DMS153 treated with DMSO at 0.1 percent for 48 hours (cell line): ENCODE results near the gene VAV2.

Experiments
- DNase-seq: peaks from one replicate; lab custom pipeline; 2025; ENCODE audit not compliant: unreplicated experiment; lab: John Stamatoyannopoulos, UW

The VAV2 gene

DNA sequence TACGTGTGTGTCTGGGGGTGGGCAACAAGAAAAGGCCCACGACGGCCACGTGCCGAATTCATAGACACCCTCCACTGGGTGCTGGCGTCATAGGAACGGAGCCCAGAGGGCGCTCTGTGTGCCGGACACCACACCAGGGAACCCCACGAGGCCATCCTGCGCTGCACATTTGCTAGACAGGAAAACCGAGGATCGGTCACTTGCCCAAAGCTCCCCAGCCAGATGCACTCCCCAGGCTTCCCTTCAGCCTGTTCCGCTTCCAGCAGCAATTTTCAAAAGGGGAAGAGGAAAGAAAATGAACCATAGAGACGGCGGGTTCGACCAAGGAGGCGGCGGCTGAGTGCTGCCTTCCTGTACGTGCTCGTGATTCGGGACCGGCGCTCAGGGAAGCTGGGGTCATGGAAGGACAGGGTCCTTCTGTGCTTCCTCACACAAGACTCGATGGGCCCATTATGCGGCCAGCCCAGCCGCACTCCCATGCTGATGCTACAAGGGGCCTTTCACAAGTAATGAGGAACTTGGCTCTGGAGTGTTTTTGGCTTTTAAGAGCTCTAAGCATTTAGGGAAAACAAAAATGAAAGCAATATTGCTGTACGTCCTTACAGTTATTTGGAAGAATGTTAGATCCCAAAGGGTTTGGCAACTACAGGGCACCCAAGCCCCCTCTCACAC, 129.4 kb downstream of the VAV2 start:
- no peak for DNase-seq

DNA sequence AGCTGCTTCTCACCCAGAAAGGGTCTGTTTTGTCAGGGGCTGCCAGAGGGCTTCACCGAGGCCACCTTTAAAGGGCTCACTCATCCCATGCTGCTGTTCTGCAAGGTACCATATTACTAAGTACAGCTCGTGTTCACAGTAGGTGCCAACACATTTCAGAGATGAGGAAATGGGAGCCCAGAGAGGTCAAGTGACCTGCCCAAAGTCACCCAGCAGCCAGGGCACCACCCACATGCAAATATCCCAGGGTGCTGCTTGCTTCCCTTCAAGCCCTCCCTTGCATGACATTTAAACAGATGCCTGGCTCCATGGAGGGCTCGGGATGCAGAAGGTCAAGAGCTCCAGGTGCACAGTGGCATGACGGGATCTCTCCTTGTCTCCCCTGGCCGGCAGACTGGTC, 130.4 kb downstream of the VAV2 start:
- no peak for DNase-seq

DNA sequence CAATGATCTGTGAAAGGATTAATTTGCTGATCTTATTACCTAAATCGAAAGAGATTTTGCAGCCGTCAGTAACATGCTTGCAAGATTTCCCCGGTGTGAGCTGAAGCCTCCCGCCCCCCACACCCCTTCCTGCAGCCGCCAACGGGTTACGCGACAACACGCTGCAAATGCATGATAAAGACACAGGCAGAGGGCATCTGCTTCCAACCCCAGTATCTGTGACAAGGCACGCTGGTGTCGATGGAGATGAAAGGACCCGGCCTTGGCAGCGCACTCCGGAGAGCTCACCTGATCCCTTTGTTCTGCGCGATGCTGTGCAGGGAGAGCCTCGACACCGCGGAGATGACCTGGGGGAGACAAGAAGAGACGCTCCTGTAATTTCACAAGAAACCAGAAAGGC, 131.0 kb downstream of the VAV2 start:
- DNase-seq, result no peak

DNA sequence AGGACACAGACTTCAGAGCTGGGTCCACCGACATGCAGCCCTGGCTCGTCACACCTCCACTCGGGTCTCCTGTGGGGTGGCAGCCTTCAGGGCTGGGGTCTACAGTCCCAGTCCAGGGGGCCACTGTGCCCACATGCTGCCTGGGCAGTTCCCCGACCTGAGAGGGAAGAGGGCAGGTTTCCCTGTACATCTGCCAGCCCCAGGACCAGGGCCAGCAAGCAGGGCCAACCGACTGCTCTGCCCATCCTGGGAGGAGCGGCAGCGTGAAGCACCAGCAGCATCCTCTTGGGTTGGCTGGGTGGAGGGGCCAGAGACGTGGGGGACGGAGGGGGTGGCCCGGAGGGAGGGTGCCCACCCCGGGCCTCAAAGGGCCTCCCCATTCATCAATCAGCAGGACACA, 133.4 kb downstream of the VAV2 start:
- DNase-seq, result no peak

DNA sequence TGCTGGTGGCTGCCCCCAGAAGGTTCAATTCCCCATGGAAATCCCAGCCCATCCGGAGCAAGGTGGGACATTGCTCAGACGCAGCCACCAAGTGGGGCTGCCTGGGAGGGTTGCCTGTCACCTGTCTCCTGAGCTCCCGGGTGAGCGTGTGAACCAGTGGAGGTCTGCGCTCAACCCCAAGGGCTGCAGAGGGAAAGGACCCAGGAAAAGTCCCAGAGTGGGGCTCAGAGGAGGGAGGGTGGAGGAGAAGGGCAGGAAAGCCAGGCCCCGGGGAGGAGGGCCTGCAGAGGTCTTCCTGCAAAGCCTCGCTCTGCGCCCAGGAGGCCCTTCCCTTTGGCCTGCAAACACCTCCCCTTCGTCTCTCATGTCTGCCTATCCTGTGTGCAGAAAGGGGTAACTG, 134.5 kb downstream of the VAV2 start:
- no peak for DNase-seq

DNA sequence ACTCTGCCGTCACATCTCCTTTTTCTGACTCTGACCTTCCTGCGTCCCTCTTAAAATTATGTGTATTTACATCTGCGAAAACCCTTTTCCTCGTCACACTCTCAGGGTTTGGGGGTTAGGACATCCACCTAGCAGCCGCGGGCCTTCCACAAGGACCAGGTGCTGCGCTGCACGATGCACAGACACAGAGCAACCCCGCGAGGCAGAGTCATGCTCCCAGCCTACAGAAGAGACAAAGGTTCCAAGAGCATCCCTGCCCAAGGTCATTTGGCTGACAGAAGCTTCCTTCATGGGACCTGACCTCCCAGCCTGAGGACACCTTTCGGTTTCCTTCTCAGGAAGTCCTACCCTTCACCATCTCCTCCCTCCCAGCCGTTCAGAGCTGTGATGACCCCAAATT, 135.3 kb downstream of the VAV2 start:
- no peak for DNase-seq

DNA sequence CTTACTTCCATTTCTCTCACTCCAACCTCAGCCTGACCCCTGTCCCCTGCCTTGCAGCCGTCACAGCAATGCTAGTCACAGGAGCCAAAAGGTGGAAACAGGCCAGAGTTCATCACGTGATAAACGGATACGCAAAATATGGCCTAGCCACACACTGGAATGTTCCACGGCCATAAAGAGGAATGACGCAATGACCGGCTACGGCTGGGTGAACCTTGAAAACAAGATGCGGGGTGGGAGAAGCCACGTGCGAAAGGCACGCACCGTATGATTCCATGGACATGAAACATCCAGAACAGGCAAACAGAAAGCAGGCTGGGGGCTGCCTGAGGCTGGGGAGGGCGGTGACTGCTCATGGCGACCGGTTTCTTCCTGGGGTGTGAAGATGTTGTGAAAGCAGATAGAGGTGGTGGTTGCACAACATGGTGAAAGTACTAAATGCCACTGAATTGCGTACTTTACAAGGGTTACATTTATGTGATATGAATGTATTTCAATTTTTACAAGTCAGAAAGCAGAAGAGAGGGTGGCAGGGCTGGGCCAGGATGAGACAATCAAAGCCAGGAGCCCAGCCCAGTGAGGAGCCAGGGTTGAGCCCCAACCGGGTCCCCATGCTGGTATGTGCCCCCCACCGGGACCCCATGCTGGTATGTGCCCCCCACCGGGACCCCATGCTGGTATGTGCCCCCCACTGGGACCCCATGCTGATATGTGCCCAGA, 136.2 kb downstream of the VAV2 start:
- DNase-seq, result no peak

DNA sequence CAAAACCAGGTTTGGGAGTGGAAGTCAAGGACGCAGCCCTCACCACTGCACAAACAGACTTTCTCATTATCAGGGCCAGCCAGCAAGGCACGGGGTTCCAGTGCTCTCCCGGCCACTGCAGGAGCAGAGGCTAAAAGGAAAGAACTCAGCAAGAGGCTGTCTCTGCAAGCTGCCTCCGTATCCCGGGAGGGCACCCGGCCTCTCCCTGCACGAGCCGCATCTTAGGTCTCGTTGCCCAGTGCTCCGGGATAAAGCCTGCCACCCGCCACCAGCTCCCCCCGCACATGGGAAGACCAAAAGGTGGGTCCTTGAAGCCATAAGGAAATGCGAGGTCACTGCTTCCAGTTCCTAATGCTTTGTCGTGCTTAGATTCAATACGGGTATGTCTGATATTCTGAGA, 136.8 kb downstream of the VAV2 start:
- no peak for DNase-seq

DNA sequence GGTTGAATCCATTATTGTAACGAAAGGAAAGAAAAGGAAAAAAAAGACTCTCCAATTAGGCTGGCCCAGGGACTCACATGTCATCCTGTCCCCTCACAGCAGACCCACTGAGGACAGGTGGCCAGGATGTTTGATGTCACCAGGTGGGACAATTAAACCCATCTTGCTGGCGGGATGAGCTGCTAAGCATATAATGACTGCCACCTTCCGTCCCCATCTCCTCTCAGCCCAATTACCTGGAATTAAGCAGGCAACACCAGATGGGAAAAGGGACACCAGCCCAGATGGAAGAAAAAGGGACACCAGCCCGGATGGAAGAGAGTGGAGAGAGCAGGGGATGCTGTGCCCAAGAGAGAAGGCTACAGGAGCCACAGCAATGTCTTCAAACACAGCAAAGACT, 137.4 kb downstream of the VAV2 start:
- no peak for DNase-seq

DNA sequence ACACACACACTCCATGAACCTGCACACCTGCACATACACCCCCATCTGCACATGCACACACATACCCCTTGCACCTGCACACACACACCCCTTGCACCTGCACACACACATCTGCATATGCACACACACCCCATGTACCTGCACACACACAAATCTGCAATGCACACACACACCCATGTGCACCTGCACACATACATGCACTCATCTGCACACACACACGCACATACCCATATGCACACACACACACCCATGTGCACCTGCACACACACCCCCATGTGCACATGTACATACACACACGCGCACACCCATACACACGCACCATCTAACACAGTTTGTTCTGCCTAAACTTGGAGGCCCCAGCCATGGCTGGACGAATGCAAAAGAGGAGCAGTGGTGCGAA, 138.1 kb downstream of the VAV2 start:
- no peak for DNase-seq

DNA sequence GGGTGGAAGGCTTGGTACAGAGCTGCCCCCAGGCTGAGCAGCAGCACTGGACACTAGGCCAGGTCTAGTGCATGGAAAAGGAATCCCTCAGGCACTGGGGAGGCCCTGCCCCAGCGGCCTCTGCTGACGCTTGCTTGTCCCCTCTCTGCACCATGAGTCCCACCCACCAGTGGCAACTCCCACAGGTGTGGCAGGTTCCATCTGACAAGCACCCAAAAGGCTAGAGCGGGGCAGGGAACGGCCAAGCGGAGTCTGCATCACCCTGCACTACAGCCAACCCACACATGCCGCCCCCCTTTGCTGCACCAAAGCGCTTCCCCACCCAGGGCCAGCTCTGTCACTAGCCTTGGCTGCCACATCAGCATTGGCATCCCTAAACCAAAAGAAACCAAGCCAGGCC, 138.8 kb downstream of the VAV2 start:
- DNase-seq, result no peak

DNA sequence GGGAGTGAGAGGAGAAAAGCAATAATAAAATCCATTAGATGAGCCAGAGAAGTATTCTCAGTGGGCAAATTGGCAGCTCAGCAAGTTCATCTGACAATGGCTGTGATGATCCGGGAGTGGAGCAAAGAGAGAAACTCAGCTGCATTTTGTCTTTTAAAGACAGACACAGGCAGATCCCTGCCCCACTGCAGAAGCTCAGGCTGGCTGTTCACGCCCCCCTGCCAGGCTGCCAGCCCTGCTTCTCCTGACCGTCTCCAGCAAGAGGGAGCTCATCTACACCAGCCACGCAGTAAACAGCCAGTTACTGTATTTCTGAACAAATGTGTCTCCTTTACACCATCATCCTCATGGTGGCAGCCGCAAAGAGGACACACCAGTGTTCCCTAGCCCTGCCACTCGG, 139.7 kb downstream of the VAV2 start:
- no peak for DNase-seq

DNA sequence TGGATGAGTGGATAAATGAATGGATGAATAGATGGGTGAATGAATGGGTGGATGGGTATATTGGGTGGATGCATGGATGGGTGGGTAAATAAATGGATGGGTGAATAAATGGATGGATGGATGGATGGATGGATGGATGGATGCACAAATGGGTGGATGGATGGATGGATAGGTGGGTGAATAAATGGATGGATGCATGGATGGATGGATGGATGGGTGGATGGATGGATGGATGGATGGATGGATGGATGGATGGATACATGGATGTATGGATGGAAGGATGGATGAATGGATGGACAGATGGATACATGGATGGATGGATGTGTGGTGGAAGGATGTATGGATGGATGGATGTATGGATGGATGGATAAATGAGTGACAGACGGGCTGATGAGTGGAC, 140.4 kb downstream of the VAV2 start:
- DNase-seq, result no peak

DNA sequence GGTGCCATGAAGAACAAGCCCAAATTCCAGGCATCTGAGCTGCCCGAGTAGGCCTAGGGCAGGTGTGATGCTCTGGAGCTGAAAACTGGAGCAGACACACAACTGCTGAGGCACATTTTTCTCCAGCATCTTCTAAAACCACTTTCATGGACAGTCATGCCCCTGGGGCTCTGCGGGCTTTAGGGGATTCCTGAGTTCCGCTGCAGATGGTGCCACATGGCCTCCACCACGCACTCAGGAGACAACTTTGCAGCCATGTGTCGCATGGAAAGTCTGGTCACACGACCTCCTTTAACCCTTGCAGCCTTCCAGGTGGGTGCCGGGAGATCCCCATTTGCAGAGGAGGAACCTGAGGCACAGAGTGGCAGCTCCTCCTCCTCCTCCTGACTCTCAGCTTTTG, 141.2 kb downstream of the VAV2 start:
- no peak for DNase-seq

DNA sequence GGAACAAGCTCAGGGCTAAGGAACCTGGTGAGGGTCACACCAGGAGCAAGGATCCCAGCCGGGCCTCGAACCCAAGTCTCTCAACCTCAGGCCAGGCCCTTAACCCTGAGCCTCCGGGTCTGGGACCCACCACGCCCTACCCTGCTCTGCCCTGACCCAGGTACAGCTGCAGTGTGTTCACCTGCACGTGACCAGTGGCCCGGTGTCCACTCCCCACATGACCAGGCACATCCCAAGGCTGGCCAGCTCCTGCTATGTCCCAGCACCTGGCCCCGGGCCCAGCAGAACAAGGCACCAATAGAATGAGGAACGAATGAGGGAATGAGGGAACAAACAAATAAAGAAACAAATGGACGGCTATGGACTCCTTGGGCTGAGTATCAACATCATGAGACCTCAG, 142.0 kb downstream of the VAV2 start:
- no peak for DNase-seq

DNA sequence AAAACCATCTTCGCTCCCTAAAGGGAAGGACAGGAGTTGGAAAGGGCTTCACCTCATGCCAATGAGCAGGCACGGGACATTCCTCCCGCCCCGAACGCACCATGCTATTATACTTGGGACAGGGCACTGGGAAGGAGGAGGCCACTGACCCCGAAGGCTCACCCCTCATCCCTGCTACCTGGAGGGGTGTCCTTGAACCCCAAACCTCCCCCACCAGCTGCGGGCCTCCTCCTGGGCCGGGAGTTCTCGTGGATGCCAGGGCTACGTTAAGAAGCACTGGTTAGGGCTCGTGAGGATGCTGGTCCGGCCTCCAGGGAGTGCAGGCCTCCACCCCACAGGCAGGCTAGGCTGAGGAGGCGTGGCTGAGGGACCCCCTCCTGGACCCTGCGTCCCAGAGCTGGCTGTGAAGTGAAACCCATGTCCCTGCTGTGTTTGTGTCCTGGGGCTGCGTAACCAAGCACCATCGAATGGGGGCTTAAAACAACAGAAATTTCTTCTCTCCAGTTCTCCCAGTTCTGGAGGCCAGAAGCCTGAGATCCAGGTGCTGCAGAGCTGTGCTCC, 142.9 kb downstream of the VAV2 start:
- no peak for DNase-seq

DNA sequence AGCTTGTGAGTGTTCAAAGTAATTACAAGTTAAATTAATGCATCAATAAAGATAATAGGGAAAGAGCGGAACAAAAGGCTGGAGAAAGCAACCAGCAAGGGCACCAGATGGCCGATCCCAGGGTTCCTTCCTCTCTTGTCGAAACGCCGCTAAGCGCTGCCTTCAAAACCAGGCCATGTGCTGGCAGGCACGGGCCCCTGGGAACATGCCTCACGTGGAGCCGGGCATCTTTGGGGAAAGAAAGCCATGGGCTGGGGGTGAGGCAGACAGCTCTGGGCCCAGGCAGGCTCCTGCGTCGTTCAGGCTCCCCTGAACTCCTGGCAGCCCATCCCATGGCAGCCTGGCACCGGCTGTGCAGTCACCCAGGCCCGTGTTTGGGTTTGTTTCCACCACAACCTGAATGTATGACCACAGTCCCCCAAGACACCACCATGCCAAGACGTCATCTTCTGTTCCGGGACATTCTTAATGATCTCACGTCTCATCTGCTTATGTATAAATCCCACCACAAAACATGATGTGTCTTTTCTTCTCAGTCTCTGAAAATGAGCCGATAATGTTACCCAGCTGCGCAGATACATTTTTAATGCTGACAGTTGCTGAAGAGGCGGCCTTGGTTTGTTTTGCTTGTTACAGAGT, 143.5 kb downstream of the VAV2 start:
- no peak for DNase-seq

DNA sequence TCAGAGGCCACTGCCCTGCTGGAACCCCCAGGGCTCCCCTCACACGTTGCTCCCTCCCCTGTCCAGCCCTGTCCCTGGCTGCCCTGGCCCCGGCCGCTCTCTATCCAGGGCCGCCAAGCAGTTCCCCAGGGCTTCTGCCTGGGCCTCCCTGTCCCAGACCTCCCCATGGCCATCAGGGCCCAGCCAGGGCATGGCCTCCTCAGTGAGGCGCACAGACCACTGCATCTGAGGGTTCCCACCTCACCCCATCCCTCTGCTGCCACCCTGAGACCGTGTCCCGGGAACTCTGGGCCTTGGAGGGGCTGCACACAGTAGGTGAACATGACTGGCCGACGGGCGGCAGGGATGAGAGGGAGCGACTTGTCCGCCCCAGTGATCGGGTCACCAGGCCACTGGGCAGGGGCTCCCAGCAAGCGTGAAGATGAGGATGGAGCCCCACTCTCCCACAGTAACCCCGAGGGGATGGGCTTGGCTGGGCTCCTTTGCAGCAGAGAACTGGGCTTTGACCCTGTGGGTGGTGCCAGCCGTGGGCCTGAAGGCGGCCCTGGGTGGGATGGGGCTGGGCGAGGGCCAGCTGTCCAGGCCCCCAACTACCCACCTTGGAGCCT, 145.5 kb downstream of the VAV2 start:
- no peak for DNase-seq

DNA sequence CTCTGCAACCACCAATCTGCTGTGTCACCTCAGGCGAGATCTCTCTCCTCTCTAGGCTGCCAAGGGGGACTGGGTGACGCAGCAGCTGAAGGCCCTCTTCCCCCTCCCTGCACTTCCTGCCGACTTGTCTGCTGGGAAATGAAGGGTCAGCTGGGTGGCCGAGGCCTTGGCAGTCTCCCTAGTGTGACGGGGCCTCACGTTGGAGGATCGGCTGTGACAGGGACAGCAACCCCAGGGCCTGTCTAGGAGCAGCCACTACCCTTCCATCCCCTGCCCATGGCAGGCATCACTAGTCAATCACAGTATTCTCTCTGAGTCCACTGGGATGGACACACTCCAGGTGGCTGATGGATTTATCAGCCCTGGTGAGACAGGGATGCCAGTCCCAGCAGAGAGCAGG, 146.7 kb downstream of the VAV2 start:
- no peak for DNase-seq

DNA sequence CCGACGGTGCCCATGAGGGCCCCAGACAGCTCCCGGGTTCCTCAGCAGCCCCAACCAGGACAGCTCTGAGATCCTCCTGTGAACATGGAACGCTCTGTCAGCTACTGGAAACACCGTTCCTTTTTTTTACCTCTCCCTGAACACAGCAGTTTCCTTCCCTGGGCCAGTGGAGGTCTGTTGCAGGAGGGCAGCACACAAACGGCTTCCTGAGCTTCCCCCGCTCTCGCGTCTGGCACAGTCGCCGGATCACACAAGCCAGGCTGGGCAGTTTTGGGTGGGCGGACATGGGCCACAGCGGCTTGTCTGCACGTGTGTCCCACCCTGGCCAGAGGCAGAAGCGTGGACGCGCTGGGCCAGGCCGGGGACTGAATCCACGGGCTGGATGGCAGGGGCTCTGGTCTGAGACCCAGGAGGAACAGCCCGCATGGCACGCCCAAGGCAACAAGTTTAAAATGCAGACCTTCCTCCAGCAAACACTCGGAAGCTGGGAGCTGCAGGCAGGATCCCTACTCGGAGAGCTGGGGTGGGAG, 147.2 kb downstream of the VAV2 start:
- DNase-seq, result no peak

DNA sequence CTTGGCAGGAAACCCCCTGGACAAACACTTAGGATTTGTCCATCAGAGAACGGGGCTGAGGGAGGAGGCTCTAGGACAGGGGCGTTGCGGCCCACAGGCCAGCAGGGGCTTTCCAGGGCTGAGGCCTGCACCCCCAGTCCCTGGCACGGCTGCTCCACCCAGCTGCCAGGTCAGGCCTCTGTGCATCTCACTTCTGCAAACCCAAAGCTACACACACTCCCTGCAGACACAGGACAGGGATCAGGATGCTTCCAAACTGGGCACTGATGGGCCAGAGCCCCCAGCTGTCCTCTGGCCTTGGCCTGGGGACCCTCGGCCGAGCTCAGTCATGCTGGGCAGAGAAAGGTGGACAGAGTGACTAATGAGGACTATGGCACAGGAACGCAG, 147.7 kb downstream of the VAV2 start:
- DNase-seq, result no peak
